Measurements from ENCODE around the gene CYGB.

DNA sequence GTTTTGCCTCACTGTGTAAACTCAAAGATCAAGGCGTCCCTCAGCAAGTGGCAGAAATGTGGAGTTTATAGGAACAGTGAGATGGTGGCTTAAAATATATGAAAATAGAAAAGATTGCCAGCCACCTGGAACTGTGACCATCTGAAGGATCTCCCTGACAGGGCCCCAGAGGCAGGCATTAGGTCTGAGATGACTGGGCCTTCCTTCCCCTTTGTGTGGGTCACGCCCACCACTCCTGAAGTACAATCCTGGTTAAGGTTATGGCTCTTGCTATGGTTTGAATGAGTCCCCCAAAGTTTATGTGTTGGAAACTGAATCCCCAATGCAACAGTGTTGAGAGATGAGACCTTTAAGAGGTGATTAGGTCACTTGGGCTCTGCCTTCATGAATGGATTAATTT, 41.8 kb upstream of the CYGB start:
- TF ChIP-seq MEF2A (IDR thresholded peaks at IDR 0.05; ENCODE audit: borderline replicate concordance, low read depth) (no peak), JUND (IDR thresholded peaks at IDR 0.05) (no peak), EZH2phosphoT487 (IDR thresholded peaks at IDR 0.05; ENCODE audit: borderline replicate concordance, low read depth) (no peak), TCF12 (IDR thresholded peaks at IDR 0.05) (no peak), TAF1 (IDR thresholded peaks at IDR 0.05; ENCODE audit: borderline replicate concordance, low read depth, low read length) (no peak), SIN3A (IDR thresholded peaks at IDR 0.05; ENCODE audit: borderline replicate concordance, low read depth, low read length) (no peak), EP300 (IDR thresholded peaks at IDR 0.05; ENCODE audit: borderline replicate concordance in 1 of 2, low read depth in 1 of 2, low read length in 1 of 2) (no peak)
- TF ChIP-seq, protein P1, sequence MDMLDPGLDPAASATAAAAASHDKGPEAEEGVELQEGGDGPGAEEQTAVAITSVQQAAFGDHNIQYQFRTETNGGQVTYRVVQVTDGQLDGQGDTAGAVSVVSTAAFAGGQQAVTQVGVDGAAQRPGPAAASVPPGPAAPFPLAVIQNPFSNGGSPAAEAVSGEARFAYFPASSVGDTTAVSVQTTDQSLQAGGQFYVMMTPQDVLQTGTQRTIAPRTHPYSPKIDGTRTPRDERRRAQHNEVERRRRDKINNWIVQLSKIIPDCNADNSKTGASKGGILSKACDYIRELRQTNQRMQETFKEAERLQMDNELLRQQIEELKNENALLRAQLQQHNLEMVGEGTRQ (IDR thresholded peaks at IDR 0.05; ENCODE audit: borderline replicate concordance, low read depth, low read length) = no peak
- TF ChIP-seq, protein P2, sequence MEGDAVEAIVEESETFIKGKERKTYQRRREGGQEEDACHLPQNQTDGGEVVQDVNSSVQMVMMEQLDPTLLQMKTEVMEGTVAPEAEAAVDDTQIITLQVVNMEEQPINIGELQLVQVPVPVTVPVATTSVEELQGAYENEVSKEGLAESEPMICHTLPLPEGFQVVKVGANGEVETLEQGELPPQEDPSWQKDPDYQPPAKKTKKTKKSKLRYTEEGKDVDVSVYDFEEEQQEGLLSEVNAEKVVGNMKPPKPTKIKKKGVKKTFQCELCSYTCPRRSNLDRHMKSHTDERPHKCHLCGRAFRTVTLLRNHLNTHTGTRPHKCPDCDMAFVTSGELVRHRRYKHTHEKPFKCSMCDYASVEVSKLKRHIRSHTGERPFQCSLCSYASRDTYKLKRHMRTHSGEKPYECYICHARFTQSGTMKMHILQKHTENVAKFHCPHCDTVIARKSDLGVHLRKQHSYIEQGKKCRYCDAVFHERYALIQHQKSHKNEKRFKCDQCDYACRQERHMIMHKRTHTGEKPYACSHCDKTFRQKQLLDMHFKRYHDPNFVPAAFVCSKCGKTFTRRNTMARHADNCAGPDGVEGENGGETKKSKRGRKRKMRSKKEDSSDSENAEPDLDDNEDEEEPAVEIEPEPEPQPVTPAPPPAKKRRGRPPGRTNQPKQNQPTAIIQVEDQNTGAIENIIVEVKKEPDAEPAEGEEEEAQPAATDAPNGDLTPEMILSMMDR (IDR thresholded peaks at IDR 0.05) = no peak

All from SK-N-SH (cell line).